K562 (cell line): ENCODE measurements around the gene C11orf42. TPM values are rescaled to one million over a fixed set of nuclear protein-coding genes. Genes with fewer than 3 reads are reported as not detected.
A peak's percentile ranks its signal among the peaks of the same experiment; 100 is the strongest.

ENCODE experiments used
- CBX1 ChIP-seq: sonication (generic); IDR thresholded peaks from 2 replicates; pipeline ENCODE4 v1.6.1; 2016; ENCODE audit warnings: antibody characterized with exemption, low read depth, mild to moderate bottlenecking
- CBX5 ChIP-seq: IDR thresholded peaks from 2 replicates; pipeline ENCODE4 v1.6.1; 2014; ENCODE audit warnings: low read depth, borderline replicate concordance
- CCAR2 ChIP-seq: fragments of 200-400 bp; formaldehyde crosslinking; IDR thresholded peaks from 2 replicates; pipeline ENCODE4 v1.6.1; 2017; ENCODE audit warnings: mild to moderate bottlenecking, low read depth, low read length
- CREB3L1 ChIP-seq: fragments of 450-650 bp; IDR thresholded peaks from 2 replicates; pipeline ENCODE4 v1.6.1; 2014; ENCODE audit warnings: low read depth, mild to moderate bottlenecking, moderate library complexity, borderline replicate concordance
- ESRRB ChIP-seq: fragments of 250-450 bp; sonication (Bioruptor Pico); IDR thresholded peaks from 2 replicates; pipeline ENCODE4 v1.5.0; 2020; ENCODE audit warnings: mild to moderate bottlenecking, moderate library complexity, borderline replicate concordance
- ETV5 ChIP-seq: sonication (generic); formaldehyde crosslinking; IDR thresholded peaks from 2 replicates; pipeline ENCODE4 v1.4.0; 2020; ENCODE audit warnings: low read depth, mild to moderate bottlenecking, missing genetic modification reagents
- FOS ChIP-seq: IDR thresholded peaks from 3 replicates; pipeline ENCODE4 v1.6.1; 2011; ENCODE audit not compliant: insufficient read length; ENCODE audit errors: extremely low read depth
- FOXA3 ChIP-seq, 2 experiments: fragments of 450-650 bp in 1 of 2; sonication (generic) in 1 of 2; formaldehyde crosslinking; IDR thresholded peaks in 1 of 2; conservative IDR thresholded peaks in 1 of 2; 2 replicates each; pipeline versions ENCODE4 v1.4.0 to v1.8.0; 2020 to 2022; ENCODE audit warnings: mild to moderate bottlenecking in 2 of 2, missing genetic modification reagents in 1 of 2
- KHSRP ChIP-seq: fragments of 450-650 bp; IDR thresholded peaks from 2 replicates; pipeline ENCODE4 v1.6.1; 2017
- NCOA1 ChIP-seq: fragments of 450-650 bp; IDR thresholded peaks from 2 replicates; pipeline ENCODE4 v1.6.1; 2016; ENCODE audit warnings: low read depth
- NFIX ChIP-seq: fragments of 250-450 bp; sonication (Bioruptor Pico); IDR thresholded peaks from 2 replicates; pipeline ENCODE4 v1.4.0; 2020; ENCODE audit warnings: low read depth, mild to moderate bottlenecking, moderate library complexity
- PHF21A ChIP-seq: fragments of 450-650 bp; IDR thresholded peaks from 2 replicates; pipeline ENCODE4 v1.6.1; 2017; ENCODE audit warnings: low read depth, borderline replicate concordance
- RCOR1 ChIP-seq, 2 experiments: IDR thresholded peaks; 2 replicates each; pipeline ENCODE4 v1.6.1; 2012; ENCODE audit warnings: low read depth in 2 of 2, low read length in 2 of 2, borderline replicate concordance in 1 of 2, improper control_type of control experiment in 1 of 2
- SP1 ChIP-seq: sonication (generic); formaldehyde crosslinking; IDR thresholded peaks from 2 replicates; pipeline ENCODE4 v1.8.1; 2022; ENCODE audit warnings: mild to moderate bottlenecking, missing genetic modification reagents
- SREBF2 ChIP-seq: sonication (generic); formaldehyde crosslinking; IDR thresholded peaks from 2 replicates; pipeline ENCODE4 v1.4.0; 2020; ENCODE audit warnings: mild to moderate bottlenecking, missing genetic modification reagents
- TCF3 ChIP-seq: sonication (generic); formaldehyde crosslinking; IDR thresholded peaks from 2 replicates; pipeline ENCODE4 v1.4.0; 2020; ENCODE audit warnings: mild to moderate bottlenecking, missing genetic modification reagents
- ZBTB8A ChIP-seq: fragments of 450-650 bp; IDR thresholded peaks from 2 replicates; pipeline ENCODE4 v1.6.1; 2018; ENCODE audit warnings: mild to moderate bottlenecking, moderate library complexity; ENCODE audit not compliant: partially characterized antibody
- ZNF263 ChIP-seq: sonication (generic); formaldehyde crosslinking; IDR thresholded peaks from 2 replicates; pipeline ENCODE4 v1.8.0; 2022; ENCODE audit warnings: mild to moderate bottlenecking, missing genetic modification reagents, borderline replicate concordance
- ZNF274 ChIP-seq: IDR thresholded peaks from 2 replicates; pipeline ENCODE4 v1.6.1; 2011; ENCODE audit warnings: low read depth, mild to moderate bottlenecking, low read length, moderate library complexity, borderline replicate concordance
- ZNF639 ChIP-seq, 2 experiments: fragments of 200-800 bp in 1 of 2; sonication (Bioruptor generic) in 1 of 2; sonication (generic) in 1 of 2; formaldehyde crosslinking in 1 of 2; IDR thresholded peaks in 1 of 2; conservative IDR thresholded peaks in 1 of 2; 2 replicates each; pipeline versions ENCODE4 v1.5.0 to v1.6.1; 2016 to 2020; ENCODE audit warnings: missing compliant biosample characterization in 1 of 2, missing genetic modification characterization in 1 of 2, missing genetic modification reagents in 1 of 2
- polyA plus RNA-seq, 8 experiments: library from polyadenylated mRNA; depleted of rRNA in 4 of 8; stranded (reverse) in 5 of 8; unstranded in 3 of 8; fragments of >200 nt; fragmentation: Nextera tagmentation in 2 of 8; fragmentation: Illumina TruSeq in 1 of 8; extraction: Ambion mirVana in 2 of 8; extraction: Trizol in 1 of 8; gene quantifications; 2 replicates each; pipeline versions ENCODE4 v1.2.1 to v1.2.3, GENCODE V29; 2011 to 2014; ENCODE audit warnings: inconsistent platforms in 1 of 8, missing spikeins in 1 of 8
- total RNA-seq, 7 experiments: library from RNA; depleted of rRNA in 6 of 7; stranded (reverse); fragments of >200 nt in 6 of 7; fragmentation: Illumina TruSeq in 2 of 7; extraction: Trizol in 2 of 7; gene quantifications; 2 replicates each; pipeline versions ENCODE4 v1.2.1 to v1.2.3, GENCODE V29; 2011 to 2021; ENCODE audit warnings: low replicate concordance in 1 of 7
- TF ChIP-seq, protein P1 (sequence below): fragments of 450-650 bp; formaldehyde crosslinking; IDR thresholded peaks from 2 replicates; pipeline ENCODE4 v1.4.0; 2020; ENCODE audit warnings: mild to moderate bottlenecking, moderate library complexity
- TF ChIP-seq, protein P2 (sequence below): sonication (generic); formaldehyde crosslinking; IDR thresholded peaks from 2 replicates; pipeline ENCODE4 v1.8.0; 2023; ENCODE audit warnings: mild to moderate bottlenecking, missing genetic modification reagents

Gene C11orf42
- total and polyA plus RNA-seq, 9 of the 15 experiments (the other 6 are each of a cell fraction or from before 2014, with no cell fraction given), result not detected

- no peak; the same call in 1 of the 2 replicates for TF ChIP-seq CREB3L1
- TF ChIP-seq, protein P1, sequence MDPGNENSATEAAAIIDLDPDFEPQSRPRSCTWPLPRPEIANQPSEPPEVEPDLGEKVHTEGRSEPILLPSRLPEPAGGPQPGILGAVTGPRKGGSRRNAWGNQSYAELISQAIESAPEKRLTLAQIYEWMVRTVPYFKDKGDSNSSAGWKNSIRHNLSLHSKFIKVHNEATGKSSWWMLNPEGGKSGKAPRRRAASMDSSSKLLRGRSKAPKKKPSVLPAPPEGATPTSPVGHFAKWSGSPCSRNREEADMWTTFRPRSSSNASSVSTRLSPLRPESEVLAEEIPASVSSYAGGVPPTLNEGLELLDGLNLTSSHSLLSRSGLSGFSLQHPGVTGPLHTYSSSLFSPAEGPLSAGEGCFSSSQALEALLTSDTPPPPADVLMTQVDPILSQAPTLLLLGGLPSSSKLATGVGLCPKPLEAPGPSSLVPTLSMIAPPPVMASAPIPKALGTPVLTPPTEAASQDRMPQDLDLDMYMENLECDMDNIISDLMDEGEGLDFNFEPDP (CRISPR knock-in tag), result no peak
- peak in 1 of 2 experiments; percentile 24; a peak in 1 of 4 replicates for TF ChIP-seq RCOR1 (IDR thresholded peaks at IDR 0.05; ENCODE audit: borderline replicate concordance in 1 of 2, low read depth in 2 of 2, low read length in 2 of 2)
- TF ChIP-seq NCOA1, result no peak
- 0 out of 2 replicates have a peak, but pooled peaks have one; percentile 3 for TF ChIP-seq PHF21A
- no peak for TF ChIP-seq SREBF2 (CRISPR knock-in tag)
- TF ChIP-seq ZNF263, result no peak
- TF ChIP-seq TCF3 (CRISPR knock-in tag), result peak; percentile 23
- TF ChIP-seq KHSRP, result no peak
- no peak for TF ChIP-seq CBX1
- no peak for TF ChIP-seq CCAR2
- TF ChIP-seq ESRRB (CRISPR knock-in tag), result no peak
- TF ChIP-seq SP1 (CRISPR knock-in tag), result peak; percentile 85
- no peak for TF ChIP-seq ETV5
- no peak for TF ChIP-seq ZNF639 (CRISPR knock-in tag; conservative IDR thresholded peaks at IDR 0.05 in 1 of 2, IDR thresholded peaks at IDR 0.05 in 1 of 2)
- TF ChIP-seq FOS, result peak; percentile 46
- TF ChIP-seq, protein P2, sequence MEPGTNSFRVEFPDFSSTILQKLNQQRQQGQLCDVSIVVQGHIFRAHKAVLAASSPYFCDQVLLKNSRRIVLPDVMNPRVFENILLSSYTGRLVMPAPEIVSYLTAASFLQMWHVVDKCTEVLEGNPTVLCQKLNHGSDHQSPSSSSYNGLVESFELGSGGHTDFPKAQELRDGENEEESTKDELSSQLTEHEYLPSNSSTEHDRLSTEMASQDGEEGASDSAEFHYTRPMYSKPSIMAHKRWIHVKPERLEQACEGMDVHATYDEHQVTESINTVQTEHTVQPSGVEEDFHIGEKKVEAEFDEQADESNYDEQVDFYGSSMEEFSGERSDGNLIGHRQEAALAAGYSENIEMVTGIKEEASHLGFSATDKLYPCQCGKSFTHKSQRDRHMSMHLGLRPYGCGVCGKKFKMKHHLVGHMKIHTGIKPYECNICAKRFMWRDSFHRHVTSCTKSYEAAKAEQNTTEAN (CRISPR knock-in tag), result no peak
- TF ChIP-seq NFIX (CRISPR knock-in tag), result no peak
- no peak for TF ChIP-seq CBX5
- TF ChIP-seq ZNF274, result no peak
- no peak for TF ChIP-seq FOXA3 (CRISPR knock-in tag; conservative IDR thresholded peaks at IDR 0.05 in 1 of 2, IDR thresholded peaks at IDR 0.05 in 1 of 2)
- TF ChIP-seq ZBTB8A, result no peak
Observed at GRCh38 chr11:6234387-6235107, 29.2 kb downstream of the C11orf42 start, which contains the start of gene FHIP1B (continued).
